GM12874 (cell line): ENCODE results near the gene HAND2.
A peak's percentile ranks its signal among the peaks of the same experiment; 100 is the strongest.

ENCODE experiments used
- CTCF ChIP-seq: IDR thresholded peaks from 2 replicates; pipeline ENCODE4 v1.5.1; 2011; ENCODE audit warnings: low read depth, mild to moderate bottlenecking, control low read depth, low read length, moderate library complexity; ENCODE audit not compliant: insufficient read depth

The HAND2 gene

GRCh38 chr4:173494013-173494970 lies 35.7 kb downstream of the HAND2 start:
- TF ChIP-seq CTCF: peak; percentile 75

GRCh38 chr4:173493041-173493440 lies 37.0 kb downstream of the HAND2 start:
- no peak for TF ChIP-seq CTCF

GRCh38 chr4:173492315-173492714 lies 37.7 kb downstream of the HAND2 start:
- TF ChIP-seq CTCF: no peak

- no peak for TF ChIP-seq CTCF
These were observed 39.1 kb downstream of the HAND2 start for GRCh38 chr4:173490817-173491528.

- no peak for TF ChIP-seq CTCF
These were observed 39.8 kb downstream of the HAND2 start for GRCh38 chr4:173490256-173490655.

- no peak for TF ChIP-seq CTCF
These were observed 40.5 kb downstream of the HAND2 start for GRCh38 chr4:173489514-173489913.

GRCh38 chr4:173488656-173489055 lies 41.4 kb downstream of the HAND2 start:
- TF ChIP-seq CTCF: no peak
